HTERT RPE-1 (cell line): ENCODE data around the gene SNAP47.
"Not testable (repeated sequence)": the region's sequence is repeated elsewhere in the genome, so short reads cannot be mapped to it uniquely, and the experiment has no call there.

Experiments
- in situ Hi-C: fragments of 300-500 bp; cut with MboI; formaldehyde crosslinking; loops from 4 replicates; pipeline ENCODE4 v1.14.3; 2020; ENCODE audit warnings: low sequenced_read_pairs

Gene SNAP47, protein sequence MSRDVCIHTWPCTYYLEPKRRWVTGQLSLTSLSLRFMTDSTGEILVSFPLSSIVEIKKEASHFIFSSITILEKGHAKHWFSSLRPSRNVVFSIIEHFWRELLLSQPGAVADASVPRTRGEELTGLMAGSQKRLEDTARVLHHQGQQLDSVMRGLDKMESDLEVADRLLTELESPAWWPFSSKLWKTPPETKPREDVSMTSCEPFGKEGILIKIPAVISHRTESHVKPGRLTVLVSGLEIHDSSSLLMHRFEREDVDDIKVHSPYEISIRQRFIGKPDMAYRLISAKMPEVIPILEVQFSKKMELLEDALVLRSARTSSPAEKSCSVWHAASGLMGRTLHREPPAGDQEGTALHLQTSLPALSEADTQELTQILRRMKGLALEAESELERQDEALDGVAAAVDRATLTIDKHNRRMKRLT

DNA sequence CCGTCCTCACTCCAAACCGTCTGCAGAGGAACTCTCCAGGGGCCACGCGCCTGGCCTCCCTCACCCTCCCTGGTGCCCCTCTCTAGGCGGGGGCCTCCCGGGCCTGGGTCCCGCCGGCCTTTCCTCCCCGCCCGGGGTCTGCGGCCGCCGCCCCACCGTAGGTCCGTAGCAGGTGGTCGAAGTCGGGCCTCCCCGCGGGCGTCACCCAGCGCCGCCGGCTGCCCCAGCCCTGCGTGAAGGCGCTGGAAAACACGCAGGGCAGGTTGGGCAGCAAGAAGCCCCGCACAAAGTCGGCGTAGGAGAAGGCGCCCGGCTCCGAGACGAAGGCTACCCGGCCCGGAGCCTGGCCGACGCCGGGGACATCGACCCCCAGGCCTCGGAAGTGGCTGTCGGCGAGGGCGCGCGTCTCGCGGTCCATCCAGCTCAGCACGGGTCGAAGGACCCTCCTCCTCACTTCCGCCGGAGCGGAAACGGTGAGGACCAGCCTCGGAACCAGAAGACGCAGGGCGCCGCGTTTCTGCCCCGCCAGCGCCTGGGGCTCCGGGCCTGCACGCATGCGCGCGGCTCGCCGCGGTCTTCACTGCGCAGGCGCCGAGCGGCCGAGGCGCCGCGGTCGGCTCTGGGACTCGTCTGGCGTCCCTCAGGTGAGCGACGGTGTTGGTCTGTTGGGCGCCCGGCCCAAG lies at the start of gene SNAP47, which contains the start of gene JMJD4:
Gene SNAP47 (plus strand): TSS at position 580 of the 683 bp plus-strand sequence. CDS start 12,302 bp downstream, outside the sequence.
Gene JMJD4 (minus strand): TSS at position 447 of the 683 bp plus-strand sequence. CDS start 29 bp downstream, at position 418.
- in situ Hi-C loops: no loop called here

DNA sequence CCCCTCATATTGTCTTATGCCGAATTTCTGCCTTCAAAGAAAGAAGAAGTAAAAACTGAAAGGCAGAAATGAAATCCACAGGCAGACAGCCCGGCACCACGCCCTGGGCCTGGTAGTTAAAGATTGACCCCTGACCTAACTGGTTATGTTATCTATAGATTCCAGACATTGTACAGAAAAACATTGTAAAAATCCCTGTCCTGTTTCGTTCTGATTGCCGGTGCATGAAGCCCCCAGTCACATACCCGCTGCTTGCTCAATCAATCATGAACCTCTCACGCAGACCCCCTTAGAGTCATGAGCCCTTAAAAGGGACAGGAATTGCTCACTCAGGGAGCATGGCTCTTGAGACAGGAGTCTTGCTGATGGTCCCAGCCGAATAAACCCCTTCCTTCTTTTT lies 49.4 kb upstream of the SNAP47 start:
- in situ Hi-C loops: no loop called here

DNA sequence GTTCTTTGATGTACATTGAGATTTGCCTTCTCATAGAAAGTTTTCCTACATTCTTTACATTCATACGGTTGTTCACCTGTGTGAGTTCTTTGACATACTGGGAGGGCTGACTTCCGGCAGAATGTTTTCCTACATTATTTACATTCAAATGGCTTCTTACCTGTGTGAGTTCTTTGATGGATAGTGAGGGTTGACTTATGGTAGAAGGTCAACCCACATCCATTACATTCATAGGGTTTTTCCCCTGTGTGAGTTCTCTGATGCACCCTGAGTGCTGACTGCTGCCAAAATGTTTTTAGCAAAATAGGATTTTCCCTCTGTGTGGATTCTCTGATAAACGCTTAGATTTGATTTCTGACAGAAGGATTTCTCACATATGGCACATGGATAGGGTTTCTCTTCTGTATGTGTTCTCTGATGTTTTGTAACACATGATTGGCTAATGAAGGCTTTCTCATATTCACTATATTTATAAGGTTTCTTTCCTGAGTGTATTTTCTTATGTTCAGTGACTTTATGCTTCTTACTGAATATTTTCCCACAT lies 37.8 kb upstream of the SNAP47 start:
- in situ Hi-C loops: no loop called here

DNA sequence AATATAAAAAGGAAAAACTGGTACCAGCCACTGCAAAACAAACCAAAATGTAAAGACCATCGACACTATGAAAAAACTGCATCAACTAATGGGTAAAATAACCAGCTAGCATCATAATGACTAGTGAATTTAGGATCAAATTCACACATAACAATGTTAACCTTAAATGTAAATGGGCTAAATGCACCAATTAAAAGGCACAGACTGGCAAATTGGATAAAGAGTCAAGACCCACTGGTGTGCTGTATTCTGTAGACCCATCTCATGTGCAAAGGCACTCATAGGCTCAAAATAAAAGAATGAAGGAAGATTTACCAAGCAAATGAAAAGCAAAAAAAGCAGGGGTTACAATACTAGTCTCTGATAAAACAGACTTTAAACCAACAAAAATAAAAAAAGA lies 33.6 kb upstream of the SNAP47 start:
- in situ Hi-C loops: not testable (repeated sequence)

DNA sequence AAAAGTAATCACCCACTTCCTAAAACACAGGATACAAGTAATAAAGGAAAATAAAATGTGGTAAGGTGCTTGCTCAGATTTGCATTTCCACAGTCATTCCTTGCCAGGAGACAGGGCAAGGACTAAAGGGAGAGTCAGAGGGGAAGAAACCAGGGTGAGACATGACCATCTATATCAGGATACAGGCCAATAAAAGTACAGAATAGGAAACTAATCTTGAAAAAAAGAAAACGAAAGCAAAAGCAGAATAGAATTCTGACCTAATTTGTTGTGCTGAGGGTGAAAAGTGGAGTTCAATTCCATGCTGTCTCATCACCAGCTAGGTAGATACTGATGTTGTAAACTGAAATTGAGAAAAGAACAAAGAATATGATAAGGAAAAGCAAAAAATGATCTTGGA lies 27.4 kb upstream of the SNAP47 start:
- in situ Hi-C loops: no loop called here

DNA sequence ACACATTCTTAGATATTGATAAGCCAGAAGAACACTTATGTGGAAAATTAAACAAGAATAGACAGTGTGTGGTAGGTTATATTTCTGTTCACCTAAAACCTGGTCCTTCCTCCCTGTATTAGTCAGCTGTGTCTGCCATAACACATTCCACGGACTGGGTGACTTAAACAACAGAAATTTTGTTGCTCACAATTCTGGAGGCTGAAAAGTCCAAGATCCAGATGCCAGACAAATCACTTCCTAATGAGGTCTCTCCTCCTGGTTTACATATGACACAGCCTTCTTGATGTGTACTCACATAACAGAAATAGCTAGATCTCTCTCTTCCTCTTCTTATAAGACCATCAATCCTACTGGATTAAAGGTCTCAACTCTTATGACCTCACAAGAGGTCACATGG lies 25.8 kb upstream of the SNAP47 start:
- in situ Hi-C loops: no loop called here

DNA sequence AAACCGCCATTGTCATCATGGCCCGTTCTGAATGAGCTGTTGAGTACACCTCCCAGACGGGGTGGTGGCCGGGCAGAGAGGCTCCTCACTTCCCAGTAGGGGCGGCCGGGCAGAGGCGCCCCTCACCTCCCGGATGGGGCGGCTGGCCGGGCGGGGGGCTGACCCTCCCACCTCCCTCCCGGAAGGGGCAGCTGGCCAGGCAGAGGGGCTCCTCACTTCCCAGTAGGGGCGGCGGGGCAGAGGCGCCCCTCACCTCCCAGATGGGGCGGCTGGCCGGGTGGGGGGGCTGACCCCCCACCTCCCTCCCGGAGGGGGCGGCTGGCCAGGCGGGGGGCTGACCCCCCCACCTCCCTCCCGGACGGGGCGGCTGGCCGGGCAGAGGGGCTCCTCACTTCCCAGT lies 24.8 kb upstream of the SNAP47 start:
- in situ Hi-C loops: not testable (repeated sequence)

DNA sequence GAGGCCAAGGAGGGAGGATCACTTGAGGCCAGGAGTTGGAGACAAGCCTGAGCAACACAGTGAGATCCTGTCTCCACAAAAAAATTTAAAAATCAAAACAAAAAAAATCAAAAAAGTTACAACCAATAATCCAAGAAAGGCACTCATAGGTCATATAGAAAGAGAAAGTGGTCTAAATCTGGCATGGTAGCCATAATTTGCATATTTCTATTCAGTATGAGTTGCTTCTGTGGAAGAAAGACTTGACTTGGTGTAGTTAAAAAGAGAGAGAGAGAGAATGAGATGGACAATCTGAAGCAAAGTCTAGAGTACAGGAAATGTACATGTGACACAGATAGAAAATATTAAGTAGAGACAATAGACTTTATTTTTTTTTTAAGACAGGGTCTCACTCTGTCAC lies 22.6 kb upstream of the SNAP47 start:
- in situ Hi-C loops: no loop called here

DNA sequence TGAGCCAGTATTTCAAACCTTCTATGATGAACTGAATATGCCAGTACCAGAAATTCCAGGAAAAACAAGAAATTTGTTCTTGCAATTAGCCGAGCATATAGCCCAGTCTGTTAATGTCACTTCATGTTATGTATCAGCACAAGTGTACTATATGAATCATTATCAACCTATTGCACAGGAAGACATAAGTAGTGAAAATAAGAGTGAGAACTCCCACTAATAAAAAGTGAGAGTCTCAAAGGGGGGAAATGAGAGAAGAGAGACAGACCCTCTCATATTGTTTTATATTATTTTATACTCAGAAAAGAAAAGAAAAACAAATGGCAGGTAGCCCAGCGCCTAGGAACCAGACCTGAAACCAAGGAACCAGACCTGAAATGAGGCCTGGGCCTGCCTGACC lies 16.3 kb upstream of the SNAP47 start:
- in situ Hi-C loops: no loop called here

DNA sequence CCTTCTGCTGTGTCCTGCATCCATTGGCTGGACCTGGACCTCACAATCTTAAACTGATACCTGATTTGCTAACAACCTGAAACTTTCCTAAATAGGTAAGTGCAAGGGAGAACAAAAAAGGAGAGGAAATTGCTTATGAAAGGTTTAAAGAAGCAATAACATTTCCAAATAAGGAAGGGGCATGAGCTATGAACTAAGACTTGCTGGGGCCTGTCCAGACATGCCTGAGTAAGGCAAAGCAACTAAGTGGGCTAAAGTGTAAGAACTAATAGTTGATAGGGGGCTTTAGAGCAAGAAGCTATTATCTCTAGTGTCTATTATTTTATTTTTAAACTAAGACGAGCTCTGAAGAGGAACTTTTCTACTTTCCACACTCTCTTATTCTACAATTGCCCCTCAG lies 11.8 kb upstream of the SNAP47 start:
- in situ Hi-C loops: no loop called here

DNA sequence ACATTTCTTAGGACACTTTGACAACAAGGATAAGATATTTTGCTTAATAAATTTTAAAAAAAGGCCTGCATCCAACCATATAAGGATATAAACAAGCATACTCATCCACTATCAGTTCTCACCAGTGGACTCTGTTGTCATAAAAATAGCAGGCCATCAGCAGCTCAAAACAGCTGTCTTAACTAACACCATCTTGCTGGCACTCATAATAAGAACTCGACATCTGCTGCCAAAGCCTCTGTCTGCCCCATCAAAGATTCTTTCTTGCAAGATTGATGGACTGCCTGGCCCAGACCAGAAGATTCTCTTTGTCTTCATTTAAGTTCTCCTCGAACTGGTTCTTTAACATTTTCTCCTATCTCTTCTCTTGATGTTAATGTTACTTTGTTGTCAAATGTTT lies 10.2 kb upstream of the SNAP47 start:
- in situ Hi-C loops: no loop called here

DNA sequence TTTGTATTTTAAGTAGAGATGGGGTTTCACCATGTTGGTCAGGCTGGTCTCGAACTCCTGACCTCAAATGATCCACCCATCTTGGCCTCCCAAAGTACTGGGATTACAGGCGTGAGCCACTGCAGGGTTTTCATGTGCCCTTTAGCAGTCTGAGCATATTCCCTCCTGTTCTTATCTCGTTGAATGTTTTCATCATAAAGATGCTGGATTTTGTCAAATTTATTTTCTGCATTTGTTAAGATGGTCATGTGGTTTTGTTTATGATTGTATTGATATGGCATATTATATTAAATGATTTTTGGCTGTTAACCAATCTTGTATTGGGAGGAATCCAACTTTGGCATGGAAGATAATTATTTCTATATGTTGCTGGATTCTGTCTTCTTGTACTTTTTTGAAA lies 8.9 kb upstream of the SNAP47 start:
- in situ Hi-C loops: no loop called here

DNA sequence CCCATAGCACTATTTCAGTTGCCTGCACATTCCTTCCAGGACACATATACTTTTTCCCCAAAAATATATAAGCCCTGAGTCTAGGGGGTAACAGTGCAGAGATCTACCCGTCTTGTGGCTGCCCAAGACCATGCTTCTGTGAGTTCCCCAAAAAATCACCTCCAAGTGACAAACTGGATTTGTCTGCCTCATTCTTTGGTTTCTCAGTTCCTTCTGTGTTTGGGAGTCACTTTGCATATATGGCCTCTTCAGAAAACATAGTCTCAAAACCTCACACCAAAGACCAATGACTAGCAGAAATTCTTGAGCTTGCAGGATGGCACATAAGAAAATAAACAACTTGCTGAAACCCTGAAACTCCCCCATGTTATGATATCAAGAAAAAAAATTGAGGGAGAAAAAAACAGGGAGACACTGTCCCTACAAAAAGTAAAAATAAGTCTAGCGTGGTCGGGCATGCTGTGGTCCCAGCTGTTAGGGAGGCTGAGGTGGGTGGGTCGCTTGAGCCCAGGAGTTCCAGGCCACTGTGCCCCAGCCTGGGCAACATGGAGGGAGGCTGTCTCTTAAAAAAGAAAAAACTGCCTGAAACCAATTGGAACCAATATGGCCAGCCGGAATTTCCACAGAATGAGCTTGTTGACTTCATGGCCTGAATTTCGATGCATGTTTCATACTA lies 8.2 kb upstream of the SNAP47 start:
- in situ Hi-C loops: no loop called here

DNA sequence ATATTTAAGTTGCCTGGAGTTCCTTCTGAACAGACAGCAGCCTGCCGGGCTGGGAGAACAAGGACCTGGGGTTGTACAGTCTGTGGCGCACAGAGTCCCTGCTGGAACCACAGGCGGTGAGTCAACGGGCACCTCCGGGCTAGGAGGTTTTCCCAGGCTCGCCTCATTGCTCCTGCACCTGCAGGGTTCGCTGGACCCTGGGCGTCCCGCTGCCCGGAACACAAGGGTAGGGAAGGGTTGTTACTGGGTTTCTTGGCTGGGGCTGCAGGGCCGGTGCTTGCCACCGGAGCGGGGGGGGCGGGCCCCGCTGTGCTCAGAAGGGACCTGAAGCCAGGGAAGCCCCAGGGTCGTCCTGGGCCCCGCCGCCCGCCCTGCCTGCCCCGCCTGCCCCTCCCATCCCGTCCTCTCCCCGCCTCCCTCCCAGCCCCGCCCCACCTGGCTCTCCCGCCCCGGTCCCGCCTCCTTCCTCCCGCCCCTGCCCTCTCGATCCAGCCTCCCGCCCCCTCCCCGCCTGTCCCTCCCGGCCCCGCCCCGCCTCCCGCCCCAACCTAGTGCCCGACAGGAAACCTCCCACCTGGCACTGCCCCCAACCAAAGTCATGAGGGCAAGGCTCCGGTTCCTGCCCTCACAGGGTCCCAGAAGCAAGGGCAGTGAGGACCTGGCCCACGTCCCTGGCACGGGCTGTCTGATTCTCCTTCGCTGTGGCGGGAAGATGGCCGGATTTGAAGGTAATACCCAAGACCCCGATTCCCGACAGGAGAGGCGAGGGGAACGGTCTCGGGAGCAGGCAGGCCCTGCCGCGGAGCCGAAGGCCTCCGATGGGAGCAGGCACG lies 7.0 kb upstream of the SNAP47 start:
- in situ Hi-C loops: no loop called here

DNA sequence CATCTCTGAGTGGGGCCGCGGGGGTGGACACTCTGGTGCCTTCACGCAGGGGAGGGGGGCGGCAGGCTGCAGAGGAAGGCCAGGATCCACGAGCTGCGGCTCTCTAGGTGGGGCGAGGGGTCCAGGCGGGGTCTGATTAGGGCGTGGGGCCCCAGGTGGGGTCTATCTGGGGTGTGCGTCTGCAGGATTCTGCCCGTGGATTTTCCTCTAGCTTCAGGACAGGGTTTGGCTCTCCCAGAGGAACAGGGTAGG lies 6.4 kb upstream of the SNAP47 start:
- in situ Hi-C loops: no loop called here

DNA sequence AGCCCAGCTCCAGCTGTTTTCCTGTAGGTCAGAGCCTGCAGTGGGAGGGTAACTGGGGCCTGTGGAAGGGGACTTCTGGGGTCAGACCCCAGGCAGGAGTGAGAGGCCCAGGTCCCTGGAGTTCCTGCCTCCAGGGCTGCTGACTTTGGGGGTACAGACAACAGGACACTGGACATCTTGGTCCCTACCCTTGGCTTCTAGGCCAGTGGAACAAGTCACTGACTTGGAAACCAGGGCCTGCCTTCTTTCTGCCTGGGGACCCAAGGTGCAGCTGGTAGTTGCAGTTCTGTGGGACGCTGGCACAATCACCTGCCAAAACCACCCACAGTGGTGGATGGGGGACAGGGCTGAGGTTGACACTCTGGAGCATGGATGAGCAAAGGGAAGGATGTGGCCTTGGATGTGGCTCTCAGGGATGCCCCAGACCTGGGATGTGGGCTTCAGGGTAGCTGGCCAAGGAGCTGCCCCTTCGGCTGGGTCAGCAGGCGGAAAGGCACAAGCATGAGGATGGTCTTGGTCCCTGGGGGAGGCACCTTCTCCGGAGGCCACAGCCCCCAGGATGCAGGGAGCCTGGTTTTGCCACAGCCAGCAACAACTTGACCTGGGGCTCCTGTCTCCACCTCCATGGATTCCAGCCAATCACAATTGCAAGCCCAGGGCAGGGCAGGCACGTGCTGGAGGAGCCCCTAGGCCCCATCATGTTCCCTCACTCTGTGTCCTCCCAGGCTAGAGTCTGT lies 5.9 kb upstream of the SNAP47 start:
- in situ Hi-C loops: no loop called here

DNA sequence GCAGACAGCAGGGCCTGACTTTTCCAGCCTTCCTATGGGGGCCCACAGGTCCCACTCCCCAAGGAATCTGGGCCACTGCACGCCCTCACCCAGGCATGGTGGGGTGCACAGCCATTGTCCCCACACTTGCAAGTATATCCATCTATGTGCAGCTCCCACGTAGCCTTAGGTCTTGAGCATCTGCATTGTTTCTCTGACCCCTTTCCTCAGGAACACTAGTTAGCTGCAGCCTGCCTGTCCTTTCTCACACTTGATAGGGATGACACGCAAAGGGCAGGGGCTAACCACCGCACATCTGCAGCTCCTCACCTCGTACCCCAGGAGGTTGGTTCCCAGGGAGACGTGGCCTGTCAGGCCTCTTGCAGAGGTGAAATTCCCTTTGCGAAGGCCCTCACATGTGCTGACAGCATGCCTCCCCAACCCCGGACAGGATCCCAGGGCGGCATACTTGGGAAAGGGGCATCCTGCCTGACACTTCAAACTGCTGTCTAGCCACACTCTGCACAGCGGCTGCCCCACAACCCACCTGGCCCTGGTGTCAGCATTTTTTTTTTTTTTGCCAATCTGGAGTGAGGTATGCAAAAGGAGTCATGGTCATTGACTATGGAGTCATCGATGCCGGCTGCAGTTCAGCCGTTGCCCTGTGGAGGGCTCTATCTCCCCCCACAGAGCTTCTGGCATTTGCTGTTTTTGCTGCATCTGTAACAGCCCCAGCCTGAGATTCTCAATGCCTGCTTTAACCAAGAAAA lies 5.2 kb upstream of the SNAP47 start:
- in situ Hi-C loops: no loop called here

DNA sequence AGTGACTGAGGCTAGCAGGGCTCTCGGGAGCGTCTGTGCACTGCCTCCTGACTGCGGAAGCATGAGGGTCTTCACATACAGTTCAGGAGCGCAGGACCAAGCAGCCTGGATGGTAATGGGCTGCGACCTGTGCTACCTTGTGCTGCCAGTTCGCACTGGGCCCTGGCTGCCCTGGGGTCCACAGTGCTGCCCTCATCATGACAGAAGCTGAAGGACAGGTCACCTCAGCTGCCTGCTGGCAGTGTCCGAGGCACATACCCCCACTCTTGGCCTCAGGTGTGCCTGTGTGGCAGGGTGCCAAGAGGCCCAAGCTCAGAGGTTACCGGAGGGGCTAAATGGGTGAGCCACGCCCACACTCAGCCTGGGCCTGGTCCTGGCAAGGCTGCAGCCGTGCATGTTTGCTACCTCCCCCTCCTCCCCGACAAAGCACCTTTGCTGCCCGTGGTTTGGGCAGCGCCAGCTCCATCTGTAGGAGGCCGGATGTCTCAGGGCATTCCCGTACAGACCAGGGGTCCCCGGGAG lies 4.5 kb upstream of the SNAP47 start:
- in situ Hi-C loops: no loop called here

DNA sequence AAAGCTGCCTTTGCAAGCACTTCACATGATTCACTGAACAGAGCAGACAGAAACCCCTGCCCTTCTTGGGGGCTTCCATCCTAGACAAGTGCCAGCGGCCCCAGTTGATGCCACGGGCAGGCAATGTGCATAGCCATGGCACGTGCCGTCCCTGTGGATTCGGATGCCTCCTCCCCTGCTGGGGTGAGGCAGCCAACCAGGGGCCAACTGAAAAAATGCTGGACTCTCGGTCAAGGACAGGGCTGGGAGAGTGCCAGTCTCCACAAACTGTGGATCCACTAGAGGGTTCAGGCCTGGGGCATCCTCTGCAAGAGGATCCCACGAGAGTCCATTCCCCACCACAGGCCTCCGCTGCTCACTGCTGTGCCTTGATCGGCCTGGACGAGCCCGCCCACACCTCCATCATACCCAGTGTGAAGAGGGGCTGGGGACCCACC lies 4.0 kb upstream of the SNAP47 start:
- in situ Hi-C loops: no loop called here
